Liver (tissue), 9 donors: ENCODE results near the gene ZNF224. TPM values are rescaled to one million over a fixed set of nuclear protein-coding genes. Genes with fewer than 3 reads are reported as not detected.

Source experiments
- DNase-seq: peaks from one replicate; pipeline ENCODE4 v3.0.0-alpha.2; 2017; ENCODE audit warnings: low spot score
- H3K27ac ChIP-seq, 2 donors: one replicate each; pipeline ENCODE4 v1.7.0; 2013; ENCODE audit warnings: inconsistent platforms in 2 of 2, low read length in 2 of 2, control low read depth in 1 of 2, low read depth in 1 of 2, mild to moderate bottlenecking in 1 of 2
- H3K27me3 ChIP-seq, 4 donors: one replicate each; pipeline versions ENCODE4 v1.6.1 to v1.7.0; 2013; ENCODE audit warnings: low read length in 3 of 4, inconsistent platforms in 1 of 4, mild to moderate bottlenecking in 1 of 4, moderate library complexity in 1 of 4; ENCODE audit not compliant: control insufficient read depth in 4 of 4, insufficient read depth in 4 of 4
- H3K36me3 ChIP-seq, 4 donors: one replicate each; pipeline versions ENCODE4 v1.6.1 to v1.7.0; 2013; ENCODE audit warnings: low read length in 3 of 4, mild to moderate bottlenecking in 3 of 4, low read depth in 1 of 4, moderate library complexity in 1 of 4; ENCODE audit not compliant: control insufficient read depth in 4 of 4, insufficient read depth in 3 of 4
- H3K4me1 ChIP-seq, 4 donors: one replicate each; pipeline versions ENCODE4 v1.6.1 to v1.7.0; 2013; ENCODE audit warnings: low read length in 3 of 4, mild to moderate bottlenecking in 3 of 4, moderate library complexity in 1 of 4; ENCODE audit not compliant: control insufficient read depth in 4 of 4, insufficient read depth in 4 of 4
- H3K4me3 ChIP-seq, 3 donors: one replicate each; pipeline versions ENCODE4 v1.6.1 to v1.7.0; 2013; ENCODE audit warnings: low read length in 3 of 3, control low read depth in 1 of 3, low read depth in 1 of 3, mild to moderate bottlenecking in 1 of 3
- H3K9ac ChIP-seq, 2 donors: one replicate each; pipeline ENCODE4 v1.7.0; 2013; ENCODE audit warnings: low read length in 2 of 2, mild to moderate bottlenecking in 2 of 2, moderate library complexity in 2 of 2, control low read depth in 1 of 2, low read depth in 1 of 2
- H3K9me3 ChIP-seq, 4 donors: one replicate each; pipeline versions ENCODE4 v1.6.1 to v1.7.0; 2013; ENCODE audit warnings: low read length in 3 of 4; ENCODE audit not compliant: control insufficient read depth in 4 of 4
- ATF3 ChIP-seq: IDR thresholded peaks from 2 replicates; pipeline ENCODE4 v1.6.1; 2016; ENCODE audit warnings: antibody characterized with exemption
- CTCF ChIP-seq: fragments of 150-350 bp; IDR thresholded peaks from 2 replicates; pipeline ENCODE4 v1.5.1; 2017; ENCODE audit warnings: improper control_type of control experiment, low read depth, low read length; ENCODE audit not compliant: missing input control
- FOXA1 ChIP-seq: IDR thresholded peaks from 2 replicates; pipeline ENCODE4 v1.6.1; 2016; ENCODE audit warnings: antibody characterized with exemption
- FOXA2 ChIP-seq: IDR thresholded peaks from 2 replicates; pipeline ENCODE4 v1.6.1; 2016; ENCODE audit warnings: antibody characterized with exemption
- HNF4A ChIP-seq, 2 donors: conservative IDR thresholded peaks; 2 replicates each; pipeline ENCODE4 v1.6.1; 2016; ENCODE audit warnings: antibody characterized with exemption in 2 of 2, mild to moderate bottlenecking in 2 of 2
- HNF4G ChIP-seq: IDR thresholded peaks from 2 replicates; pipeline ENCODE4 v1.6.1; 2016; ENCODE audit warnings: antibody characterized with exemption
- JUND ChIP-seq, 2 donors: IDR thresholded peaks; 2 replicates each; pipeline ENCODE4 v1.6.1; 2016; ENCODE audit warnings: antibody characterized with exemption in 2 of 2
- MAX ChIP-seq: IDR thresholded peaks from 2 replicates; pipeline ENCODE4 v1.6.1; 2016; ENCODE audit warnings: antibody characterized with exemption
- NR2F2 ChIP-seq: IDR thresholded peaks from 2 replicates; pipeline ENCODE4 v1.6.1; 2016; ENCODE audit warnings: antibody characterized with exemption
- RAD21 ChIP-seq, 2 donors: IDR thresholded peaks; 2 replicates each; pipeline ENCODE4 v1.6.1; 2016; ENCODE audit warnings: antibody characterized with exemption in 2 of 2, mild to moderate bottlenecking in 2 of 2
- REST ChIP-seq: IDR thresholded peaks from 2 replicates; pipeline ENCODE4 v1.6.1; 2016; ENCODE audit warnings: antibody characterized with exemption, mild to moderate bottlenecking
- RXRA ChIP-seq, 2 donors: IDR thresholded peaks; 2 replicates each; pipeline ENCODE4 v1.6.1; 2017 to 2018; ENCODE audit warnings: antibody characterized with exemption in 2 of 2, mild to moderate bottlenecking in 1 of 2
- SP1 ChIP-seq: IDR thresholded peaks from 2 replicates; pipeline ENCODE4 v1.6.1; 2018; ENCODE audit warnings: antibody characterized with exemption, mild to moderate bottlenecking
- TAF1 ChIP-seq: conservative IDR thresholded peaks from 2 replicates; pipeline ENCODE4 v1.6.1; 2016; ENCODE audit warnings: antibody characterized with exemption, mild to moderate bottlenecking
- YY1 ChIP-seq: IDR thresholded peaks from 2 replicates; pipeline ENCODE4 v1.6.1; 2016; ENCODE audit warnings: antibody characterized with exemption, mild to moderate bottlenecking
- ZBTB33 ChIP-seq: IDR thresholded peaks from 2 replicates; pipeline ENCODE4 v1.6.1; 2016; ENCODE audit warnings: antibody characterized with exemption
- WGBS: extraction: QIAGEN DNeasy Blood & Tissue Kit; methylation state at CpG from one replicate; pipeline ENCODE4 v1.1.7; 2013; 5-methylcytosine and 5-hydroxymethylcytosine counted together
- polyA plus RNA-seq, 2 donors: library from polyadenylated mRNA; stranded (reverse) in 1 of 2; unstranded in 1 of 2; fragments of 200-250 nt in 1 of 2; fragments of >200 nt in 1 of 2; fragmentation: Nextera tagmentation in 1 of 2; extraction: Ambion mirVana in 1 of 2; gene quantifications; one replicate each; pipeline versions ENCODE4 v1.2.1 to v1.2.3, GENCODE V29; 2013 to 2015
- total RNA-seq, 2 donors: library from RNA; depleted of rRNA; stranded (reverse); fragments of >200 nt; gene quantifications; one replicate each; pipeline ENCODE4 v1.2.3, GENCODE V29; 2014
- donor health status: healthy.
- donor health status: healthy.
- donor health status: healthy.
- donor health status: healthy.
- donor health status: healthy.

ZNF224 gene
- total and polyA plus RNA-seq, 4 donors, result 4.5 to 20.7 (median 14.9) TPM

GRCh38 chr19:44055870-44056269, 38.3 kb upstream of the ZNF224 start:
- WGBS, result 97% methylated on average over 5 of the region's 5 CpGs
- H3K36me3 ChIP-seq, result peaks cover 6 to 49% (median 38%) of the 10 kb centered on the region in 4 donors

GRCh38 chr19:44059229-44059628, 34.9 kb upstream of the ZNF224 start:
- no peaks in the 10 kb centered on the region for H3K4me1 ChIP-seq
- H3K9me3 ChIP-seq, result peaks cover 4 to 64% (median 60%) of the 10 kb centered on the region in 4 donors
- TF ChIP-seq RXRA (IDR thresholded peaks at IDR 0.05) (no peak), MAX (no peak), NR2F2 (no peak), CTCF (no peak), REST (no peak), ZBTB33 (no peak), FOXA2 (no peak), RAD21 (IDR thresholded peaks at IDR 0.05) (no peak), HNF4G (no peak), TAF1 (no peak), YY1 (no peak), FOXA1 (no peak), ATF3 (no peak), JUND (IDR thresholded peaks at IDR 0.05) (no peak), SP1 (no peak), HNF4A (conservative IDR thresholded peaks at IDR 0.05) (no peak)
- no peaks in the 10 kb centered on the region for H3K27me3 ChIP-seq
- H3K4me3 ChIP-seq, result peak overlapping the region in 2 of 3 donors; percentile 37 to 66
- no peak overlapping the region for H3K27ac ChIP-seq
- H3K36me3 ChIP-seq, result peaks cover 13 to 82% (median 69%) of the 10 kb centered on the region in 4 donors
- WGBS, result 95% methylated on average over 2 of the region's 2 CpGs
- H3K9ac ChIP-seq, result no peak overlapping the region
- no peak for DNase-seq

More at GRCh38 chr19:44055870-44056269, 38.3 kb upstream of the ZNF224 start:
- Histone ChIP-seq H3K4me1 (peaks cover 0 to 17% (median 14%) of the 10 kb centered on the region in 4 donors), H3K27ac (no peak overlapping the region), H3K9ac (no peak overlapping the region), H3K9me3 (peaks cover 3 to 40% (median 38%) of the 10 kb centered on the region in 4 donors), H3K27me3 (no peaks in the 10 kb centered on the region), H3K4me3 (peak overlapping the region in 2 of 3 donors; percentile 24 to 44)
- TF ChIP-seq RAD21 (IDR thresholded peaks at IDR 0.05), result no peak
- no peak for DNase-seq
